Endometrial microvascular endothelial cells (primary cell): ENCODE results near the gene GRM8. TPM values are rescaled to one million over a fixed set of nuclear protein-coding genes. Genes with fewer than 3 reads are reported as not detected.

Source experiments
- total RNA-seq: library from RNA; depleted of rRNA; stranded (reverse); fragments of >200 nt; gene quantifications from one replicate; pipeline ENCODE4 v1.2.3, GENCODE V29; 2015; ENCODE audit errors: inconsistent ontology term

Gene GRM8
- total RNA-seq, 1 donor from 2014 or later, result not detected

Other genes starting within 250 kb of the GRM8 start
- 16.4 TPM for gene ZNF800, start 139.8 kb upstream of the GRM8 start, total RNA-seq